DOHH2 (cell line): Measurements from ENCODE around the gene PHF23.

Experiments
- EZH2phosphoT487 ChIP-seq: fragments of 200-600 bp; sonication (generic); IDR thresholded peaks from 2 replicates; pipeline ENCODE4 v1.6.1; 2017; ENCODE audit warnings: borderline replicate concordance, mild to moderate bottlenecking, antibody characterized with exemption, low read length, moderate library complexity, mixed read lengths
- TF ChIP-seq, protein P1 (sequence below): fragments of 200-600 bp; sonication (generic); IDR thresholded peaks from one replicate; pipeline ENCODE4 v1.5.1; 2014; ENCODE audit warnings: antibody characterized with exemption, mild to moderate bottlenecking, low read depth, low read length; ENCODE audit not compliant: poor library complexity, severe bottlenecking

GRCh38 chr17:7232114-7232513, 7.1 kb downstream of the PHF23 start:
- TF ChIP-seq, protein P1, sequence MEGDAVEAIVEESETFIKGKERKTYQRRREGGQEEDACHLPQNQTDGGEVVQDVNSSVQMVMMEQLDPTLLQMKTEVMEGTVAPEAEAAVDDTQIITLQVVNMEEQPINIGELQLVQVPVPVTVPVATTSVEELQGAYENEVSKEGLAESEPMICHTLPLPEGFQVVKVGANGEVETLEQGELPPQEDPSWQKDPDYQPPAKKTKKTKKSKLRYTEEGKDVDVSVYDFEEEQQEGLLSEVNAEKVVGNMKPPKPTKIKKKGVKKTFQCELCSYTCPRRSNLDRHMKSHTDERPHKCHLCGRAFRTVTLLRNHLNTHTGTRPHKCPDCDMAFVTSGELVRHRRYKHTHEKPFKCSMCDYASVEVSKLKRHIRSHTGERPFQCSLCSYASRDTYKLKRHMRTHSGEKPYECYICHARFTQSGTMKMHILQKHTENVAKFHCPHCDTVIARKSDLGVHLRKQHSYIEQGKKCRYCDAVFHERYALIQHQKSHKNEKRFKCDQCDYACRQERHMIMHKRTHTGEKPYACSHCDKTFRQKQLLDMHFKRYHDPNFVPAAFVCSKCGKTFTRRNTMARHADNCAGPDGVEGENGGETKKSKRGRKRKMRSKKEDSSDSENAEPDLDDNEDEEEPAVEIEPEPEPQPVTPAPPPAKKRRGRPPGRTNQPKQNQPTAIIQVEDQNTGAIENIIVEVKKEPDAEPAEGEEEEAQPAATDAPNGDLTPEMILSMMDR, result no peak
- no peak for TF ChIP-seq EZH2phosphoT487
